AG20443 (cell line): ENCODE data around the gene FCAMR.

ENCODE experiments used
- DNase-seq: peaks from one replicate; pipeline ENCODE4 v3.0.0; 2012; ENCODE audit warnings: low spot score, mixed read lengths

The FCAMR gene

DNA sequence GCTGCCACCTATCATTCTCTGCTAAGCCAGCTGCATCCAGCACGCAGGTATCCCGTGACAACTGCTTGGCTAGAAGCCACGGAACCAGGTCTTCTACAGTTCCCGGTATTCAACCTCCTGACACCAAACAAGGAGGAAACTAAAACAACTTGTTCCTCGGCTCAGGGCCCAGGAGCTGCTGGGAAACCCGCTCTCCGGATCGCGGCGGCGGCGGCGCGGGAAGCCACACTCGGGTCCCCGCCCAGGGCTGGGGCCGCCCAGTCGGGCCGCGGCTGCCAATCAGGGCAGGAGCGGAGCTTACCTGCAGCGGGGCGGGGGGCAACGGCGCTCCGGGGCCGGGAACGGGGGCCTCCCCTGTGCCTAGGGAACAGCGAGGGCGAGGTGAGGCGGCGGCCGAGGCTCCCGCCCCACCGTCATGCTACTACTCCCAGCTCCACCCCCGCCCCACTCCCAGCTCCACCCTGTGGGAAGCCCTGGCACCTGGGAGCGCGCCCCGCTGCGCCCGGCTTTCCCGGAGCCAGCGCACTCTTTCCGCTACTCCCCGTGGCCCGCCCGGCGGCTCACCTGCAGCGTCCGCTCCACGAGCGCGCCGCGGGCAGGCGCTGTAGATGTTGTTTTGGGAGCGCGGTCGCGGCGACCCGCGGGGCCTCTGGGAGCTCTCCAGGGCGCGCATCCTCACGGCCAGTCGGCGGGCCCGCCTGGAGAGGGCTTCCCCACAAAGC is 60.9 kb downstream of the FCAMR start:
- DNase-seq: peak; percentile 54

DNA sequence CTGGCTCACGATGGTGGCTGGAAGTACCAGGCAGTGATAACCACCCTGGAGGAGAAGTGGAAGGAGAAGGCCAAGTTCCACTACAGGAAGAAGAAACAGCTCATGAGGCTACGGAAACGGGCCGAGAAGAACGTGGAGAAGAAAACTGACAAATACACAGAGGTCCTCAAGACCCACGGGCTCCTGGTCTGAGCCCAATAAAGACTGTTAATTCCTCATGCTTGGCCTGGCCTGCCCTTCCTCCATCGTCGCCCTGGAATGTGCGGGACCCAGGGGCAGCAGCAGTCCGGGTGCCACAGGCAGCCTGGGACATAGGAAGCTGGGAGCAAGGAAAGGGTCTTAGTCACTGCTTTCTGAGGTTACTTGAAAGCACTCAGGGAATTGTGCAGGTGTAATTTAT is 62.2 kb downstream of the FCAMR start:
- no peak for DNase-seq
